NCI-H774 (cell line): ENCODE results near the gene PLCB1.

Source experiments
- DNase-seq: peaks from one replicate; lab custom pipeline; 2025; lab: John Stamatoyannopoulos, UW

PLCB1 gene

DNA sequence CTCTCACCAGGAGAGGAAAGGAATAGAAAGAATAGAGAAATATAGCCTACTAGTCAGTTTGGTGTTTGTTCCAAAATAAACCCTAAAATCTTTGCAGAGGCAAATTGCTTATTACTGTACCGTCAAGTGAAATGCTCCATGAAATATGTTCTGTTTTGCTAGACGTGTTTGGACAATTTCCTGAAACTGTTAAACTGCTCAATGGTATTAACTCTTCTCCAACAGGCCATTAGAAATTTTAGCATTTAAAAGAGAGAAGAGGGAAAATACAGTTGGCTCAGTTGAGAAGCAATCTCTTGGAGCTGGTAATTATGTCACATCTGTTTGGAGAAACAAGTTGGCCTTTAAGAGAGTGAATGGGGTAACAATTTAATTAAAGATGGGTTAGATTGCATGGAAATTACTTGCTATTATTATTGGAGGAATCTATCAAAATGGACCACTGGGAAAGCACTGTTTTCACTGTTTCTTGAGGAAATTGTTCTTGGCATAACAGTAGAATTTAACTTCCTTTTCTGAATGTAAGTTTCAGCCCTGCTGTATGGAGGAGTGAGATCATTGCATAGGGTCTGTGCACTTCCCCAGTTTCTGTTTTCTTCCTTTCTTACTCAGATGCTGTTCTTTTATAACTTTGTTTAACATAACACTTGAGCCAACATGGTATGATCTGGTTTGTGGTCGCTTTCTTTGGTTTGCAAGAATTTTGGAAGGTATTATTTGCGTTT is 373.6 kb downstream of the PLCB1 start:
- DNase-seq, result no peak

DNA sequence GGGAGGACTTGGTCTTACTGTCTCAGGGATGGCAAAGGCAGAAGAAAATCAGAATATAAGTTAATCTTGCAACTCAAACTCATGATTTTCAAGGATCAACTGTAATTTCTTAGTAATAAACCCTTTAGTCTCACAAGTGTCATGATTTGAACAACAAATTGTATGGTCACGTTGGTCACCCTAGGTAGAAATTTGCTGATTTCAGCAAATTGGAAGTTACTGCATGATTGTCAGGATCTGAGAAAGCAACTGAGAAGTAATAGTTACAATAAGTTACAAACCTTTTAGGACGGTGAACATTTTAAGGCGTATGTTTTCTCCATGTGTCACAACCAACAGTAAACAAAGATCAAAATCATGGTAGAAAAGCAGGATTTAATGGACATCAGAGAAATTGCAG is 375.2 kb downstream of the PLCB1 start:
- DNase-seq, result no peak

DNA sequence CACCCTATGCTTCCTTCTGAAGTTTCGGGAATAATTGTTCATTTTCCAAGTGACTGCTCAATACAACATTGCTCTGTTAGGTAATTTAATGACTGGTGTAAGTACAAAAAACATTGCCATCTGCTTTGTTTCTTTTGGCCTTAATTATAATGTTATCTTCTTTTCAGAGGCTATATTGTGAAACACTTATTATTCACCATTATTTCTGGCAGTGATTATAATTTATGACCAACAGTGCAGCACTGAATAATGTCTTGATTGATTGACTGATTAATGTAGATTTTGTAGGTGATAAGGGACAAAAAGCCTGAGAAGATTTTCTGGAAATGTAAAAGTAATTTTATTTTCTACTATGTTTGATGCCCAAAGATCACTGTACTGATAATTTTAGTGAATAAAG is 377.7 kb downstream of the PLCB1 start:
- DNase-seq, result no peak

DNA sequence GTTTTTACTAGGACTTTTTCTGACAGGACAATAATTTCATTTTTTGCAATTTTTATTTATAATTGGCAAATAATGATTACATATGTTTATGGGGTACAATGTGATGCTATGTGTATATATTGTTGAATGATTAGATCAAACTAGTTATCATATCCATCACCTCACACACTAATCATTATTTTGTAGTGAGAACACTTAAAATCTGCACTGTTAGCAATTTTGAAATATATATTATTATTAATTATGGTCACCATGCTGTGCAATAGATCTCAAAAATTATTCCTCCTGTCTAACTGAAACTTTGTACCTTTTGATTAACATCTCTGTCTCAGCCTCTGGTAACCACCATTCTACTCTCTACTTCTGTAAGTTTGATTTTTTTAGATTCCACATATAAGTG is 378.7 kb downstream of the PLCB1 start:
- DNase-seq, result no peak

DNA sequence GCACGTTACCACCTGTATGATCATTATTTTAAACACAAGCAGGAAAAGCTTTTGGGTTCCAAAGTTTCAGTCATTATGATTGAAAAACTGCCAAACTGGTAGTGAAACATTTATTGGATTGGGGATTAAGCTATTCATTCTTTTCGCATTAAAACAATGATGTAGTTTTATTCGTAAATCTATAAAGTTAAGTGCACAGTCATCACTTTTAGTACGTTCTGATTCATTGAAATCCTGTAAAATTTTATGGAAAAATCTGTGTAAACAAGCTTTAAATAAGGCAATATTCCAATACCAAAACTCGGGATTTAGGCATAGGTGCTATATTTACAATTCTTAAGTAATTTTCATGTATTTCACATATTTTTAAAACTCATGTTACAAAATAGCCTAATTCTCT is 379.9 kb downstream of the PLCB1 start:
- no peak for DNase-seq

DNA sequence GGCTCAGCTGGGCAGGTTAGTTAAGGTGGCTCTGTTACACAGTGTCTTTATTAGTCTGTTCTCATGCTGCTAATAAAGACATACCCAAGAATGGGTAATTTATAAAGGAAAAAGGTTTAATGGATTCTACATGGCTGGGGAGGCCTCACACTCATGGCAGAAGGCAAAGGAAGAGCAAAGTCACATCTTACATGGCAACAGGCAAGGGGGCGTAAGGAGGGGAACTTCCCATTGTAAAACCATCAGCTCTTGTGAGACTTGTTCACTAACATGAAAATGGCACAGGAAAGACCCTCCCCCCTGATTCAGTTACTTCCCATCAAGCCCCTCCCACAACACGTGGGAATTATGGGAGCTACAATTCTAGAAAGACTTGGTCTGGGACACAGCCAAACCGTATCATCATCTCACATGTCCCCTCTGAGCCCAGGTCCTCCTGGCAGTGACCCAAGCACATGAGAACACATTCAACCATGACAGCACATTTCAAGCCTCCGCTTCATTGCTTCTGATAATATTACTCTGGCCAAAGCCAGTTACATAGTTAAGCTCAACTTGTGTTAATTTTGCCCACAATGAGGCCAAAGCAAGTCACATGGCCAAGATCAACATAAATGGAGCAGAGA is 383.9 kb downstream of the PLCB1 start:
- no peak for DNase-seq

DNA sequence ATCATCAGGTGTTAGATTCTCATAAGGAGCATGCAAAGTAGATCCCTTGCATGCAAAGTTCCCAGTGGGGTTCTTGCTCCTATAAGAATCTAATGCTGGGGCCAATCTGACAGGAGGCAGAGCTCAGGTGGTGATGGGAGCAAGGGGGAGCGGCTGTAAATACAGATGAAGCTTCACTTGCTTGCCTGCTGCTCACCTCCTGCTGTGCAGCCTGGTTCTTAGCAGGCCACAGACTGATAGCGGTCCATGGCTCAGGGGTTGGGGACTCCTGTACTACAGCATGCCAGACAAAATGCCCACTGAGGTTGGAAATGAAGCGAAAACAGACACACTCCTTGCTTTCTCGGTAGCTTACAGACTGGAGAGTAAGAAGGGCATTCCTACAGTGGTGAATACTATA is 386.8 kb downstream of the PLCB1 start:
- no peak for DNase-seq

DNA sequence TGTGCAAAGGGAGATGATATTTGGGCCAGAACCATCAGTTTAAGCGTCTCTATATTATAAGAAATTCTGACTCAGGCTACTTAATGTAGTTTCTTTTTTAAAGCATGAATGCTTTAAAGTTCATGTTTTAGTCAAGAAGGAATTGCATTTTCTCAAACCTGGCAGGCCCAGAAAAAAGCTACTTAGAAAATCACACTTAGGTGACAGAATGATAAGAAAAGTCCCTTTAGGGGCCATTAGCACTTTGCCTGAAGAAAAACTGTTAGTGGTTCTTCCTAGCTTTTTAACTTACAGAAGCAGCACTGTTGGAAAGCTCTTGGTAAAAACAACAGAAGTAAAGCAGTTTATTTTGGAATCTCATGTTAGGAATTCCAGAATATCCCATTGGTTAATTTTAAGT is 387.8 kb downstream of the PLCB1 start:
- no peak for DNase-seq

DNA sequence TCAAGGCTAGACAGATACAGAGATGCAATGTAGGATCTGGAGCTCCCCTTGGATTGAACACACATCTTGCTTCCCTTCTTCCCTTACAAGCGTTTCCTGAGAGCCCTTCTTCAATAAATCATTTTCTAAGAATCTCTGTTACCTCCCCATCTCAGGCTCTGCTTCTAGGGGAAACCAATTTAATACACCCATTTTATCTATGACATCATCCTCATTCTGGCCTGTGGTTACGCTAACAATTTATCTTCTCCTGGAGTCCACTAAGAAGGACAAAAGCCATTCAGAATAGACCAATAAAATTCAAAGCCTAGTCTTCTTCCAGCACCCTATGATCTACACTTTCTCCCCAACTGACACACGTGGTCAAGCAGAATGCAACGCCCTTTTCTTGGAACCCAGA is 390.1 kb downstream of the PLCB1 start:
- no peak for DNase-seq

DNA sequence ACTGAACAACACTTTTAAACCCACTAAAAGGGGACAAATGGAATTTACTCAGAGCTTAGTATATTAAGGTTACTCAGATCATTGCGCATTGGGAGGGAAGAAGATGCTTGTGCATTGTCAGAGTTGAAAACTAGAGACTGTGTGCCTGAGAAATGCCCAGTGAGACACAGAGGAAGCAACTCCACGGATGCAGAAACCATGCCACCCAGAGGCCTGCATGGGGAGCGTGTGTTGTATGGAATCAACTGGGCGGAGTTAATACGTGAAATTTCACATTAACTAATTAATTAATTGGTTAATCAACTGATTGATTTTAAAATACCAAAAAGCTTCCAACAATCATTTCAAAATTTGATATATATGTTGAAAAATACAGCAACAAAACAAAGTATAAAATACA is 391.6 kb downstream of the PLCB1 start:
- no peak for DNase-seq

DNA sequence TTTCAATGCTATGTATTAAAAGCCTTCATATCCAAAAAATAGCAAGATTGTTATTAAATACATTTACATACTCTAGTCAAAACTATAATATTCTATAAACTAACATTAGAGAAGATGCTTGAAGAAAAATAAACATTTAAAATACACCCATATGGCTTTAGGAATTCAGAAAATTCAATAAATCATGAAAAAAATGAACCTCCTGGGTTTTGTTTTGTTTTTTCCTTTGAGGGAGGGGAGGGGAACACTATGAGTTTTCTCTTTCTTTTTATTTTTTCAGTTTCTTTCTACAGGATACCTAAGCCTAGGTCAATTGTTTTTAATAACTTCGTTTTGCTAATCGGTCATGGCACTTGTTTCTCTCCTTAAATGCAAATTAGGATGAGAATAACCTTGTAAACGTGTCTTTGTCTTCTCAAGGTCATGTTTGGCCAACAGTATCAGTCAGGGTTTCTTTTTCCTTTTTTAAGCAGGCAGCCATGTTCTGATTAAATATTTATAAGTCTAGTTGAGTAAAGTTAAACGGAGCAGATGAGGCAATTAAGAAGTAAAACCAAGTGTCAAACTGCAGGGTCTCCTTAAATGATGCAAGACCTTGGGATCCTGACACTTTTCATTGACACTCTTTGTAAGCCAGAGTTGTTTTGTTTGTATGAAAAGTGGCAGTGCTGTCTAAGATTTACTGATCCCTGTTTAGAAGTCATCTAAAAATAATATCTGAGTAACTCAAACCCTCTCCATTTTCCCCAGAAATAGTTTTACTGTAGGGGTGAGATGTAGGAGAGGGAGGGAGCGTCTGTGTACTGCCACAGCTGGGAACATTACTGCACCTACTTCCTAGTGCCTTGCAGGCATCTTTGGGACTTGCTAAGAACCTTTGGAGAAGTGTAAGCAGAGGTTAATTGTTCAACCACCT is 392.3 kb downstream of the PLCB1 start:
- DNase-seq, result no peak

DNA sequence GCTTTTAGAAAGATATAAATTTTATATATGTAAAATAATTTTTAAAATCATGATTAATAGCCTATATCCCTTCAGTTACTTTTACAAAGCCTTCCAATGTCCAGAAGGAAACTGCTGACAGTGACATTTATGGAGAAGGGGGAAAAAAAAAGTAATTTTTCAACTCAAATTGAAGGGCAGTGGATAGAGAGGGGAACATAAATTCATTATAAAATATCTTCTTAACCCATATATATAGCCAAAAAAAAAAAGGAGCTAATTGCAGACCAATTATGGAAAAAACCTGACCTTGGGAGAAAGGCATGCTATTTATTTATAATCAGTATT is 392.9 kb downstream of the PLCB1 start:
- no peak for DNase-seq

DNA sequence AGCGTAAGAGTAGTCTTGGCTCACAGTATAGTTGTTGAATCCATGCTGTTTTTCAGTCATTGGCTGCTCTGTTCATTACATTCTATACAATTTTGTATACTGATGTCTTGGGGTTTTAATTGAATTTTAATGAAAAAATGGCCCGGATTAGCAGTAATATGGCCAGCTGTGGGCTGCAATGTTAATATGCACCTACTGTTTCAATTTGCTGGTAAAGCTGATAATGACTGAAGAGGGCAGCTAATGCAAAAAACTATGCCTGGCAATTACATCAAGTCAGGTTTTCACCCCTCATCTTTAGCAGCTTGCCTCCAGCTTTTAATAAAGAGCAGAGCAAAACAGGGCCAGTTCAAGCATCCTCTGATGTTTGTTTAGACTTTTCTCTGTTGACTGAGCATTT is 394.5 kb downstream of the PLCB1 start:
- no peak for DNase-seq

DNA sequence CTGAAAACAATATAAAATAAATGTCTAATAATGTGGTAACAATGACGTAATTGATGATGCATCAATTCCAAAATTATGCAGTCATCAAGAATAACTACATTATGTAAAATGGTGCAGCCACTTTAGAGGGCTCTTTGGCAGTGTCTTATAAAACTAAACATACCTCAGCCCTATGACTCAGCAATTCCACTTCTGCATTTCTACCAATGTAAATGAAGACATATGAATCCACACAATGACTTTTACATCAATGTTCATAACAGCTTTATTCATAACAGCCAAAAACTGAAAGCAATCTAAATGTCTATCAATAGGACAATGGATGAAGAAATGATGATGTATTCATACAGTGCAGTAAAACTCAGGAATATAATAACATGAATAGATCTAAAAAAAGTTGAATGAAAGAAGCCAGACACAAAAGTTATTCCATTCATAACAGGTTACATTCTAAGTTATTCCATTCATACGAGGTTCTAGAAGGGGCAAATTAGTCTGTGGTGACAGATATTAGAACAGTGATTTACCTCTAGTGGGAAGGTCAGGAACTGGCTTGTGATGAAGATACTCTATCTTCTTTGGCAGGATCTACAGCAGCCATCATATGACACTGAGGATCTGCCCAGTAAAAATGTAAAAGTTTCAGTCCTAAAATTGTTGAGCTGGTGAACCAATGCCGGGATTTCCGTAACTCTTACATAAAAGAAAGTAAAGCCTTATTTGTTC is 396.1 kb downstream of the PLCB1 start:
- DNase-seq, result no peak

DNA sequence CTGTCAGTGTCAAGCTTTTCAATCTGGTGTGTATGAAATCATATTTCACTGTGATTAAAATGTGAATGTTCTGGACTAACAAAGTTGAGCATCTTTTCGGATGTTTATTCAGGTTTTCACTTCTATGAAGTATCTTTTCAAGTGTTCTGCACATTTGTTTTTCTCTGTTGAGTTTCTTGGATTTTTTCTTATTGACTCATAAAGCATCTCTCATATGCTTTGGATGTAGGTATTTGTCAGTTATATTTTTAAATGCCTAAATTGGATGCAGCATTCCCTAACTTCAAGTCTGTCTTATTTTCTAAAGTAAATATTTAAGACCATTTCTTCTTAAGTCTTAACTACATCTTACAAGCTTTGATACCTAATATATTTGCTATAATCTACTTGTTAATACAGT is 398.0 kb downstream of the PLCB1 start:
- DNase-seq, result no peak

DNA sequence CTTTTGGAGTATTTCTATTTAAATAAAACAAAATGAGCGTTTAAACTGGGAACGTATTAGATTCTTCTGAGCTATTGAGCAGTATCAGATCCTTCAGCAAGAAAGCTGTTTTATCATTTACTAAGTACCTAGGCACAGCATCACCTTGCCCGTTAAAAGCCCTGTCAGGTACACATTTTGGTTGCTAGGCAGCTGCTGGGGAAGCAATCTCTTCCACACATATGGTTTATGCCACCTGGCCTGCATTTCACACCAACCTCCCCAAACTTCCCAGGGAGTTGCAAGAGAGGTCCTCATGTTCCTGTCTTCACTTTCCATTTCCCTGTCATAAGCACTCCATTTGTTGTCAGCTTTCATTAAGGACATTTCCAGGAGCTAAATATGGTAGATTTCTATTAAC is 400.1 kb downstream of the PLCB1 start:
- no peak for DNase-seq

DNA sequence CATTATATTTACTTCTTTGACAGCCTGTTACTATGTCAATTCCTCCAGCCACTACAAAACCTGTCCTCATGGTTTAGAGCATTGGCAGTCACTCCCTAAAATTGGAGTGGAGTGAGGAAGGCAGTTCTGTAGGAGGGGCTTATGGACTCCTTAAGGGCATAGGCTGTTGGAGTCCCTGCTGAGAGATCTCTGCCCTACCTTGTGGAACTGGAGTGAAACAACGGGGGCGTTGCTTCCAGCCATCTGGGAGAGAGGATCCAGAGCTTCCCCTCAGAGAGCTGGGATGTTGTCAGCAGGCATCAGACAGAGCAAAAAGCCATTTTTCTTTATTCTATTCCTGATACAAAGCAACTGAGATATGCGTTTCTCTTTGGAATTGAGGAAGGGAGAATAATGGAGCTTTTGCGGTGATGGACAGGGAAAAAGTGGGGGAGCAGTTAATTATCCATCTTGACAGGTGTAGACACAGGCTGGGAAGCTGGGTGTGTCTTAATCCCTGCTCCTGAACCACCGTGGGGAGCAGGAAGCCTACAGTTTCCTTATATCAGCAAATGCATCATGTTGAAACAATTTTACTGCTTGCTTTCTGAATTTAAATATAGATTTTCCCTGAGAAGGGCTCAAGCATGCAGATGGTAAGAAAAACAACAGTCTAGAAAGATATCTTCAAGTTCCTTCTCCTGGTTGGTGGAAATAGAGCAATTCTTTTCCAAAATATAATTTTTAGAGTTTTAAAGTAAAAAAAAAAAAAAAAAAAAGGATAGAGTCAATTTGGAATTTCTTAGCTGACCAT is 402.5 kb downstream of the PLCB1 start:
- no peak for DNase-seq

DNA sequence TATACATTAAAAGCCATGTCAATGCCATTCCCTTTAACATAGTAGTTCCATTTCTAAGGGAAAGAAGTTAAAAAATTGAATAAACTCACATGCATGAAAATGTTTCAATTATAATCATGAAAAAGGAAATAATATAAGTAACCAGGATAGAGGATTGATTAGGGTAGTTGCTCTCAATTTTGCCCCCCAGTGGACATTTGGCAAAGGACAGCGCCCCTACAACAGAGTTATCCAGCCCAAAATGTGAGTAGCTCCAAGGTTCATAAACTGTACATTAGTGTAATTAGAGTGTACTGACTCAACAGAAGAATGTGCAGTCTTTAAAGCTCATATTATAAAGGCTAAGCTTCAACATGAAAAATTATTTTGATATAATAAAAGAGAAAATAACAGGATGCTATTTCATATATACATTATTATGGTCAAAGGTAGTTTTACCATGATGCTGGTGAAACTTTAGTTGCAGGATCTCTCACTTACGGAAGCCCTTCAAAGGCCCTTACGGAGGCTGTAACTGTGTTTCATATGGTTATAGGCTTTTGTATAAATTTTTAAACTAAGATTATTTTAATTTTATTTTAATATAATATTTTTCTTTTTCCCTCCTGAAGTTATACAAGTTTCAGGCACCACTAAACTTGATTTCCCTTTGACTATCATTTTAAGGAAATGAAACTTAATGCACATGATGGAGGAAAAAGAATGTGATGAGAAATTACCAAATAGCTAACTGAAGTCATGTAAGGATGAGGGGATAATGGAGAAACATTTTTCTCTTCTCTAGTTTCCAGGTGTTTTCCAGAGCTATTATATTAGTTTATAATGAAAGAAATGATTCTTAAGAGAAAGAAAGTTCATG is 403.6 kb downstream of the PLCB1 start:
- DNase-seq, result no peak

DNA sequence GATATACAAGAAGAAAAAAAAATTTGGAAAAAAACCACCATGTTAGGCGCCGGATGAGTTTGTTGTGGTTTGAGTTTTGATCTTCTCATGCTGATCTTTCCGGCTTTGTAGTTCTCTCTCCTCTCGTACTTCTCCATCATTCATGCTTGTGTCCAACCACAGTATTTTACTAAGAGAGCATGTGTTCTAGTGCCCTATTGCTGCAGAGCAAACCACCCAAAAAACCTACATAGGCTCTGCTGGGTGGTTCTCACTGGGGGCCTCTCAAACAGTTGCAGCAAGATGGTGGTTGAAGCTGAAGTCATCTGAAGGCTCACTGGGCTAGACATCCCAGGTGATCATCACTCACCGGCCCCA is 404.2 kb downstream of the PLCB1 start:
- no peak for DNase-seq

DNA sequence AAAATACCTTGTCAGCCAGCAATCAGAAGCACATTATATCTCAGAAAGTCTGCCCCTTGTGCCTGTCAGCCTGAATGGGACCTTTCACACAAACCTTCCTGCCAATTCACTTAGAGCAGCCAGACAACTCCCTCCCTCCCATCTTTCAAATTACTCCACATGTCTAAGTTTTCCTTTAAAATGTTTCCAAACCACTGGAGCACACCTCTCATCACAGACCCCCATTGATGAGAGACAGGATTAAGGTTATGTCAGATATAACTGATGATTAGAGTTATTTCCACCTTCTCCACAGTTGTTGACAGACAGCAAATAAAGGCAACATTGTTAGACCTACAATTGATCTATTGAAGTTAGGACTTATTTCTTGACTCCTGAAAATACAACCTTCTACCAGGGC is 408.4 kb downstream of the PLCB1 start:
- no peak for DNase-seq

DNA sequence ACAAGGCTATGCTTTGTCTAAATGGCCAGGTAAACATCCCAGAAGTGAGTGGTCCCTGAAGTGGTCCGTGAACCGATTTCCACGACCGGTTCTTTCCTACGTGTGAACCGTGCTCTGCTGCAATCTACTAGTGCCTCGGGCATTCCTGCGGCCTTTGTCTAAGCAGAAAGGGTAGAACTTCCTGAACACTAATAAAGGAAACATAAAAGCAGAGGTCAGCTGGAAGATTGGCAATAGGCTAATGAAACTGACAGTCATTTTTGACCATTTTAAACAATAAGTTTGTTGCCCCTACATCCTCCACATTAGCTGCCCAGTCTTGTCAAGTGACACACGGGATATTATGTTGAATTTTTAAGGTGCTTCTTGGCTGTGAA is 410.0 kb downstream of the PLCB1 start:
- no peak for DNase-seq
